Activated T-cell treated with anti-CD3 and anti-CD28 coated beads for 48 hours (primary cell): ENCODE results near the gene CRNN.

Source experiments
- DNase-seq: peaks from one replicate; pipeline ENCODE4 v3.0.0-alpha.2; 2020; ENCODE audit warnings: low read depth

CRNN gene

GRCh38 chr1:152419917-152420316 lies 5.9 kb upstream of the CRNN start:
- no peak for DNase-seq

- no peak for DNase-seq
These were observed 1.6 kb upstream of the CRNN start for GRCh38 chr1:152415454-152416227.

GRCh38 chr1:152412756-152413155 lies 1.3 kb downstream of the CRNN start:
- no peak for DNase-seq

GRCh38 chr1:152411134-152411533 lies 2.9 kb downstream of the CRNN start:
- DNase-seq: no peak

GRCh38 chr1:152410599-152410998 lies 3.5 kb downstream of the CRNN start:
- no peak for DNase-seq

- no peak for DNase-seq
These were observed 4.0 kb downstream of the CRNN start for GRCh38 chr1:152410028-152410427.

- DNase-seq: no peak
These were observed 5.4 kb downstream of the CRNN start for GRCh38 chr1:152408664-152409063.

GRCh38 chr1:152398812-152399698 lies 15.0 kb downstream of the CRNN start:
- DNase-seq: no peak

GRCh38 chr1:152397474-152397873 lies 16.6 kb downstream of the CRNN start:
- no peak for DNase-seq

- no peak for DNase-seq
These were observed 19.9 kb downstream of the CRNN start for GRCh38 chr1:152394151-152394550.

GRCh38 chr1:152392909-152393308 lies 21.2 kb downstream of the CRNN start:
- DNase-seq: no peak

- DNase-seq: no peak
These were observed 25.2 kb downstream of the CRNN start for GRCh38 chr1:152388889-152389288.

GRCh38 chr1:152386940-152387339 lies 27.1 kb downstream of the CRNN start:
- no peak for DNase-seq

- DNase-seq: no peak
These were observed 33.1 kb downstream of the CRNN start for GRCh38 chr1:152380932-152381331.

- no peak for DNase-seq
These were observed 39.6 kb downstream of the CRNN start for GRCh38 chr1:152374451-152374850.

- no peak for DNase-seq
These were observed 41.4 kb downstream of the CRNN start for GRCh38 chr1:152372672-152373071.

- no peak for DNase-seq
These were observed 46.6 kb downstream of the CRNN start for GRCh38 chr1:152367436-152367835.

GRCh38 chr1:152359906-152360305 lies 54.2 kb downstream of the CRNN start, which contains the start of gene FLG2:
FLG2 (minus strand) TSS chr1:152360006; CDS start chr1:152358884, 1,122 bp downstream.
- no peak for DNase-seq
